Mucosa of stomach (tissue), 1 donor: ENCODE measurements around the gene TMEM80.

Experiments
- H3K27me3 ChIP-seq: one replicate; pipeline ENCODE4 v1.7.0; 2013; ENCODE audit warnings: mild to moderate bottlenecking, low read length; ENCODE audit not compliant: control insufficient read depth, insufficient read depth
- H3K36me3 ChIP-seq: one replicate; pipeline ENCODE4 v1.7.0; 2013; ENCODE audit warnings: low read length; ENCODE audit not compliant: control insufficient read depth, insufficient read depth
- H3K4me1 ChIP-seq: one replicate; pipeline ENCODE4 v1.7.0; 2013; ENCODE audit warnings: mild to moderate bottlenecking, low read length; ENCODE audit not compliant: control insufficient read depth, insufficient read depth
- H3K4me3 ChIP-seq: one replicate; pipeline ENCODE4 v1.7.0; 2013; ENCODE audit warnings: low read length
- H3K9ac ChIP-seq: one replicate; pipeline ENCODE4 v1.7.0; 2013; ENCODE audit warnings: mild to moderate bottlenecking, low read length, moderate library complexity
- H3K9me3 ChIP-seq: one replicate; pipeline ENCODE4 v1.7.0; 2013; ENCODE audit warnings: mild to moderate bottlenecking, low read length, moderate library complexity; ENCODE audit not compliant: control insufficient read depth
- donor health status: Pancreatic carcinoma.

The TMEM80 gene

GRCh38 chr11:704781-705645 lies 9.4 kb downstream of the TMEM80 start:
- H3K4me3 ChIP-seq = peak overlapping the region; percentile 46
- no peaks in the 10 kb centered on the region for H3K9me3 ChIP-seq
- peak overlapping the region; percentile 49 for H3K9ac ChIP-seq
- H3K4me1 ChIP-seq = peaks cover 56% of the 10 kb centered on the region
- H3K36me3 ChIP-seq = no peaks in the 10 kb centered on the region
- H3K27me3 ChIP-seq = peaks cover 10% of the 10 kb centered on the region

DNA sequence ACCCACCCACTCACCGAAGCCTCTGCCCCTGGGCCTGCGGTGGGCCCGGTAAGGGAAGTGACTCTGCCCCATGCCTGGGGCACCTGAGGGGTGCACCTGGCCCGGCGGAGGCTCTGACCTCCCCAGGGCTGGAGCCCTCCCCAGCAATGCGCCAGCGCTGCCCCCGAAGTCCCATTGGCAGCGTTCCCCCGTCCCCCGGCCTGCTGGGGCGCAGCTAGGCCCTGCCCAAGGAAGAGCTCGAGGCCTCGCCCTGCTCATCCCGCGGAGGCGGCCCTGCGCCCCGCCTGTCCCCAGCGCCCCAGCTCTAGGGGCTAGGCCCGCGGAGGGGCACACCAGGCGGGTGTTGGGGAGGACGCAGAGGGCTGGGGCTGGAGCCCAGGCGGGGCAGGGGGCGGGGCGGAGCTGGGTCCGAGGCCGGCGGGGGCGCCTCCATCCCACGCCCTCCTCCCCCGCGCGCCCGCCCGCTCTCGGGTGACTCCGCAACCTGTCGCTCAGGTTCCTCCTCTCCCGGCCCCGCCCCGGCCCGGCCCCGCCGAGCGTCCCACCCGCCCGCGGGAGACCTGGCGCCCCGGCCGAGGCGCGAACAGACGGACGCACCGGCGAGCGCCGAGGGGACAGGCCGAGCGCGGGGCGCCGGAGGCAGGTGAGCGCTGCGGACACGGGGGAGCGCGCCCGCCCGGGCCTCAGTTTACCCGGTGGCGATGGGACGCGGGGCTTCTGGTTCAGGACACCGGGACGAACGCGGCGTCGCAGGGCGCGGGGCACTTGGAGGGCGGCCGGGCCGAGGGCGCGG lies 10.2 kb downstream of the TMEM80 start, which contains the start of gene EPS8L2:
Gene EPS8L2, plus strand, starts transcription at position 586 of the 793 bp plus-strand sequence. CDS start 3,177 bp downstream, outside the sequence.
- Histone ChIP-seq H3K4me1 (peaks cover 64% of the 10 kb centered on the region), H3K4me3 (peak within 1 kb of the TSS; percentile 75), H3K27me3 (peaks cover 10% of the 10 kb centered on the region), H3K9me3 (no peaks in the 10 kb centered on the region), H3K9ac (peak within 1 kb of the TSS; percentile 75), H3K36me3 (no peaks in the 10 kb centered on the region)

DNA sequence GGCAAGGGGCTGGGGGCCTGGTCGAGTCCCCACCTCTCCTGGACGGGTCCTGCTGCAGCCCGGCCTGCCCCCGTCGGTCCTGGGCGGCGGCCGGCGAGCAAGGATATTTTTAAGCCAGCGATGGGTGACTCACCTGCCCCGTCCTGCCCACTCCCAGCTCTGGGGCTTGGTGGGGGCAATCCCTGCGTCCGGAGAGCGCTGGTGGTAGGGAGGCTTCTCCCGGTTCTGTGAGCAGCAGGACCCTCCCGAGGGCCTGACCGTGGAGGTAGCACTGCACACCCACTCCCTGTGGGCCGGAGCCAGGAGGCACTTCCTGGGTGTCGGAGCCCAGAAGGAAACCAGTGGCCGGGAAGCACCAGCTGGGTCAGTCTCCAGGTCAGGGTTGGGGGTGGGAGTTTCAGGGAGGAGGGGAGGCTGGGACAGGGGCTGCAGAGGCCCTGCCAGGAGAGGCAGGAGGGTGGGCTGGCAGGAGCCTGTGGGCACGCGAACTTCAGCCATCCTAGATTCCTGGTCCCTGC lies 10.9 kb downstream of the TMEM80 start:
- Histone ChIP-seq H3K4me3 (peak overlapping the region; percentile 75), H3K9me3 (no peaks in the 10 kb centered on the region), H3K9ac (peak overlapping the region; percentile 75), H3K4me1 (peaks cover 66% of the 10 kb centered on the region), H3K36me3 (no peaks in the 10 kb centered on the region), H3K27me3 (peaks cover 10% of the 10 kb centered on the region)

GRCh38 chr11:706957-707816 lies 11.6 kb downstream of the TMEM80 start:
- H3K9ac ChIP-seq = peak overlapping the region; percentile 75
- peak overlapping the region; percentile 75 for H3K4me3 ChIP-seq
- no peaks in the 10 kb centered on the region for H3K36me3 ChIP-seq
- H3K4me1 ChIP-seq = peaks cover 63% of the 10 kb centered on the region
- no peaks in the 10 kb centered on the region for H3K9me3 ChIP-seq
- peaks cover 10% of the 10 kb centered on the region for H3K27me3 ChIP-seq

- no peaks in the 10 kb centered on the region for H3K36me3 ChIP-seq
- peaks cover 63% of the 10 kb centered on the region for H3K4me1 ChIP-seq
- no peaks in the 10 kb centered on the region for H3K9me3 ChIP-seq
- peaks cover 10% of the 10 kb centered on the region for H3K27me3 ChIP-seq
- peak overlapping the region; percentile 50 for H3K4me3 ChIP-seq
- H3K9ac ChIP-seq = peak overlapping the region; percentile 75
Observed at GRCh38 chr11:707817-708420, 12.3 kb downstream of the TMEM80 start.

GRCh38 chr11:708511-708910 lies 12.9 kb downstream of the TMEM80 start:
- Histone ChIP-seq H3K4me3 (no peak overlapping the region), H3K9ac (peak overlapping the region; percentile 75), H3K4me1 (peaks cover 62% of the 10 kb centered on the region), H3K36me3 (no peaks in the 10 kb centered on the region), H3K27me3 (peaks cover 10% of the 10 kb centered on the region), H3K9me3 (no peaks in the 10 kb centered on the region)

GRCh38 chr11:709109-709997 lies 13.7 kb downstream of the TMEM80 start:
- Histone ChIP-seq H3K9me3 (no peaks in the 10 kb centered on the region), H3K27me3 (peaks cover 10% of the 10 kb centered on the region), H3K36me3 (no peaks in the 10 kb centered on the region), H3K9ac (no peak overlapping the region), H3K4me1 (peaks cover 53% of the 10 kb centered on the region), H3K4me3 (no peak overlapping the region)

- H3K4me3 ChIP-seq = no peak overlapping the region
- H3K36me3 ChIP-seq = no peaks in the 10 kb centered on the region
- no peak overlapping the region for H3K9ac ChIP-seq
- H3K4me1 ChIP-seq = peaks cover 31% of the 10 kb centered on the region
- H3K9me3 ChIP-seq = no peaks in the 10 kb centered on the region
- no peaks in the 10 kb centered on the region for H3K27me3 ChIP-seq
Observed at GRCh38 chr11:714436-714835, 18.8 kb downstream of the TMEM80 start.

GRCh38 chr11:719214-720016 lies 23.8 kb downstream of the TMEM80 start:
- Histone ChIP-seq H3K4me1 (peaks cover 19% of the 10 kb centered on the region), H3K27me3 (peaks cover 9% of the 10 kb centered on the region), H3K4me3 (no peak overlapping the region), H3K36me3 (peaks cover 7% of the 10 kb centered on the region), H3K9ac (no peak overlapping the region), H3K9me3 (no peaks in the 10 kb centered on the region)

GRCh38 chr11:720017-720641 lies 24.5 kb downstream of the TMEM80 start:
- Histone ChIP-seq H3K9ac (no peak overlapping the region), H3K4me3 (no peak overlapping the region), H3K27me3 (peaks cover 12% of the 10 kb centered on the region), H3K9me3 (no peaks in the 10 kb centered on the region), H3K4me1 (peaks cover 20% of the 10 kb centered on the region), H3K36me3 (peaks cover 7% of the 10 kb centered on the region)
